GM19035 (cell line): Measurements from ENCODE around the gene GJB3.
"Not testable (repeated sequence)": the region's sequence is repeated elsewhere in the genome, so short reads cannot be mapped to it uniquely, and the experiment has no call there.

ENCODE experiments used
- ATAC-seq: cut with Tn5 transposase; IDR thresholded peaks from one replicate; pipeline ENCODE4 v1.9.1; 2021; ENCODE audit not compliant: unreplicated experiment

Gene GJB3

GRCh38 chr1:34781071-34781843 is at the start of gene GJB3:
TSS of gene GJB3 (plus strand) at chr1:34781214. CDS start at chr1:34784763, 3,549 bp downstream.
- ATAC-seq, result no peak

DNA sequence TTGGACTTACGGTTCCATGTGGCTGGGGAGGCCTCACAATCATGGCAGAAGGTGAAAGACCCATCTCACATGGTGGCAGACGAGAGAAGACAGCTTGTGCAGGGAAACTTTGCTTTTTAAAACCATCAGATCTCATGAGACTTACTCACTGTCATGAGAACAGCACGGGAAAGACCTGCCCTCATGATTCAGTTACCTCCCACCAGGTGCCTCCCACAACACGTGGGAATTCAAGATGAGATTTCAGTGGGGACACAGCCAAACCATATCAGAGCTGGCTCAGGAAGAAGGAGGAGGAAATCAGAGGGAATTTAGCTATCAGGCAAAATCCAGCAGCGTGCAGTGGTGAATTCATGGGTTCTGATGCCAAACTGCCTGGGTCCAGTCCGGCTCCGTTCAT is 48.2 kb upstream of the GJB3 start:
- not testable (repeated sequence) for ATAC-seq

GRCh38 chr1:34736692-34737091 is 44.3 kb upstream of the GJB3 start:
- no peak for ATAC-seq

DNA sequence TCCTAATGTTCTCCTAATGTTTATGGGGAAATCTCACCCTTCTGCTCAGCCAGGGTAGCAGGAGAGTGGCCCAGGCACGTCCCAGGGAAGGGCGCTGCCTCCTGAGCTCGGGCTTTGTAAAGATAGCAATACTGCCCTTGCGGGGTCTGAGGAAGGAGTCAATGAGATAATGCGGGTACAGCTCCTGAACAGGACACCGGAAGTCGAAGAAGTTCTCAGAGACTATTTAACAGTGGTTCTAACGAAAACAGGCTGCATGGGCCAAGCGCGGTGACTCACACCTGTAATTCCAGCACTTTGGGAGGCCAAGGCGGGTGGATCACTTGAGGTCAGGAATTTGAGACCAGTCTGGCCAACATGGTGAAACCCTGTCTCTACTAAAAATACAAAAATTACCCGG is 43.8 kb upstream of the GJB3 start:
- not testable (repeated sequence) for ATAC-seq

DNA sequence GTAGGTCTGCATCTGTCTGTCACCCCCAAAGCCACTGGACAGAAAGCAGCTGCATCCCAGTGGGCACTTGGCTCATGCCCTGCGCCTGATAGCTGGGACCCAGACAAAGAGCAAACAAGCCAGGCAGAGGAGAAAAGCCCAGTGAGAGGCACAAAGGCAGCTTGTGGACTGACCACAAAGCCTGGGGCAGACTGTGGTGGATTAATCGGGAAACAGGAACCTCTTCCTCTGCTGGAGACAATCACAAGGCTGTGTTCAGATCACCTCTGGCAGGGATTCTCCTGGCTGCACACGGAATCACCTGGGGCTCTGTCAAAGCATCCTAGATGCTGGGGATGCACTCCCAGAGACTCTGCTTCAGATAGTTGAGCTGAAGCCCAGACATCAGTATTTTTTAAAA is 41.4 kb upstream of the GJB3 start:
- ATAC-seq, result no peak

DNA sequence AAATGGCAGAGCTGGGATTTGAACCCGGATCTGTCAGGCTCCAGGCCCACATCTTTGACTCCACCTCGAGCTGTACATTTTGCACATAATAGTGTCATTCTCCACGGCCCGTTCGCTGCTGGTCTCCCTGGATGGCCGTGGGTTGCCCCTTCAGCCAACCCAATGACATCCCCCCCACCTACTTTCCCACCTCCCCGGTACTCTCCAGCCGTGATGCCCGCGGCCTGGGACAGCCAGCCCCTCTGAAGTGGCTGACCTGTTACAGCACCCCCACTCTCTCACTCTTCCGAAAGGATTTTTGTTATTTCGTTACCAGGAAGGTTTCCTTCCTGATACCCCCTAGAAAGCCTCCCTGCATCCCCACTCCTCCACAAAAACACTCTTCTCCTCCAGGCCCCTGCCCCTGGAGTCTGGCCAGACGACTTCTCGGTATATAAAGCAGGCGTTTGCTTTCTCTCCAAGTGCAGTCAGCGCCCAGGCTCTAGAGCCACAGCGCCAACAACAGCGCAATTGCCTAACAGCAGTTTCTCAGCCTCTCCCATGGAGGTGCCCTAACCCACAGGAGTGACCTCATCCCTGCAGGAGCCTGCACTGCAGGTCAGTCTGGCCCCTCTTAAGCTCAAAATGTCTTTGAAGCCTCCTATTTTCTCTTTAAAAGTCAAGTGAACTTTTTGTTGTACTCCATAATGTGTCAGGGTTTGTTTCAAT is 40.7 kb upstream of the GJB3 start:
- ATAC-seq, result no peak

GRCh38 chr1:34742667-34743270 is 38.2 kb upstream of the GJB3 start:
- peak; percentile 77 for ATAC-seq

GRCh38 chr1:34743775-34744174 is 37.2 kb upstream of the GJB3 start:
- no peak for ATAC-seq

- no peak for ATAC-seq
These were observed 36.2 kb upstream of the GJB3 start for GRCh38 chr1:34744851-34745250.

GRCh38 chr1:34745666-34746065 is 35.3 kb upstream of the GJB3 start:
- ATAC-seq, result no peak

DNA sequence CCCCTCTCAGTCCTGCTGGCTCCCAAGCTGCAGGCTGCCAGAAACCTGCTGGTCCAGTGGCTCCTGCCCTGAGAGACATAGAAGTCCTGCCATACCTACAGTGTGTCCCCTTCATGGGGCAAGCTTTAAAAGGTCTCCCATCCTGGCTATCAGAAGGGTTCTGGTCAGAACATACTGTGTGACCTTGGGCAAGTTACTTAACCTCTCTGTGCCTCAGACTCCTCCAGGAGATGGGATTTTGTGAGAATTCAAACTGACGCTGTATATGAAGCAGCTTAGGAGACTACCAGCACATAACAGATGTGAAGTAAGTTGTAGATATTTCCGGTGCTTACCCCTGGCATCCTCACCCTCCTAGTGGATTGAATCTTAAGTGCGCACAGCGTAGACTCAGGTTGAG is 34.9 kb upstream of the GJB3 start:
- no peak for ATAC-seq

GRCh38 chr1:34746785-34747637 is 34.0 kb upstream of the GJB3 start:
- no peak for ATAC-seq

- no peak for ATAC-seq
These were observed 33.4 kb upstream of the GJB3 start for GRCh38 chr1:34747638-34747941.

- no peak for ATAC-seq
These were observed 31.0 kb upstream of the GJB3 start for GRCh38 chr1:34749992-34750391.

DNA sequence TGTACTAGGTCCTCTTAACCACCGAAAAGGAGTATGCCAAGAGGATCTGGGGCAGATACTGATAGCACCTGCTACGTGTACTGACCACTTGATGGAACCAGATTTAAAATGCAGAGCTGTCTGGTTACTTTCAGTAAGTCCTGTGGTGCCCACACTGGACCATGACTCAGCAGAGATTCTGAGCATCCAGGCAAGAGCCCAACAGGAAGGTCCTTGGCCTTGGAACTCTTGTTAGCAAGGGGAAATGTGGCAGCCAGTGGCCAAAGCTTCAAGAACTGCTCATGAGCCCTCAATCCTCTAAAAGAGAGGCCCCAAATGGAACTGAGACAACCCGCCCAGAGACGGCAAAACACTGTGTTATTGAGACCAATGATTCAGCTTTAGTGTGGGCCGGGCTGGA is 30.4 kb upstream of the GJB3 start:
- ATAC-seq, result no peak

DNA sequence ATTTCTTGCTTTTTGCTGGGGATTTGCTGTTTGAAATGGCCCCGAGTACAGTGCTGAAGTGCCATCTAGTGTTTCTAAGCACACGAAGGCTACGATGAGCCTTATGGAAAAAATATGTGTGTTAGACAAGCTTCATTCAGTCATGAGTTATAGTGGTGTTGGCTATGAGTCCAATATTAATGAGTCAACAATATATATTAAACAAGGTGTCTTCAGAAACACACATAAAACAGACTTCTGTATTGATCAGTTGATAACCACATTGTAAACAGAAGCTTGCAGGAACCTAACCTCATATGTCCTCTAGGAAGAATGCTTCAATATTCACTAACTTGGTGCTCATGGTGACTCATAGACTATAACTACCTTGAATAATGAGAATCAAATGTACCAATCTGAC is 27.9 kb upstream of the GJB3 start:
- ATAC-seq, result no peak

- ATAC-seq, result no peak
These were observed 25.9 kb upstream of the GJB3 start, which contains the start of gene GJB5 for GRCh38 chr1:34754964-34755637. TSS of gene GJB5 (plus strand) at chr1:34755047. CDS start at chr1:34757331, 2,284 bp downstream.

DNA sequence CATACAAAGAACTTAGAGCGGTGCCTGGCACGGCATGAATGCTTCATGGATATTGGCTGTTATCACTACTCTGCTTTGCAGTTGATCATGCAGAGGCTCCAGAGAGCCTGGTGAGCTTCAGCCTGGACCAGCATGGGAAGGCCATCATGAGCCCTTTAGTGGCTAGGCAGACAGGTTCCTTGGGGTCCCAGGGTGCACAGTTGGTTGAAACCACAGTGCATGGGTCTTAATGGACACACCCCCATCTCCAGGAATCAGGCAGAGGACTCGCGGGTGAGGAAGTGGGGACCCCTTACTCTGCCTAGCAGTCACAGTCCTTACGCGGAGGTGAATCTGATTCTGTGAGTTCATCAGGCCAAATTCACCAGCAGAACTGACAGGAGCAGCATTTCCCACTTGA is 25.1 kb upstream of the GJB3 start:
- ATAC-seq, result no peak

DNA sequence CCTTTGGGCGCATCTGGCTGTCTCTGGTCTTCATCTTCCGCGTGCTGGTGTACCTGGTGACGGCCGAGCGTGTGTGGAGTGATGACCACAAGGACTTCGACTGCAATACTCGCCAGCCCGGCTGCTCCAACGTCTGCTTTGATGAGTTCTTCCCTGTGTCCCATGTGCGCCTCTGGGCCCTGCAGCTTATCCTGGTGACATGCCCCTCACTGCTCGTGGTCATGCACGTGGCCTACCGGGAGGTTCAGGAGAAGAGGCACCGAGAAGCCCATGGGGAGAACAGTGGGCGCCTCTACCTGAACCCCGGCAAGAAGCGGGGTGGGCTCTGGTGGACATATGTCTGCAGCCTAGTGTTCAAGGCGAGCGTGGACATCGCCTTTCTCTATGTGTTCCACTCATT is 23.6 kb upstream of the GJB3 start:
- ATAC-seq, result no peak

- no peak for ATAC-seq
These were observed 22.3 kb upstream of the GJB3 start for GRCh38 chr1:34758751-34759150.
